Keratinocyte (primary cell): ENCODE measurements around the gene FIBP.

Experiments
- CTCF ChIP-seq, 3 experiments: IDR thresholded peaks in 1 of 3; conservative IDR thresholded peaks in 1 of 3; optimal IDR thresholded peaks in 1 of 3; 2 replicates in 2 of 3; 3 replicates in 1 of 3; pipeline versions ENCODE3 to v1.5.1; 2011; ENCODE audit warnings: low read length in 3 of 3, mild to moderate bottlenecking in 3 of 3, moderate library complexity in 2 of 3, control low read depth in 1 of 3, inconsistent platforms in 1 of 3; ENCODE audit not compliant: insufficient read depth in 2 of 3; ENCODE audit errors: extremely low read depth in 1 of 3
- EZH2 ChIP-seq: IDR thresholded peaks from one replicate; pipeline ENCODE4 v1.6.1; 2012; ENCODE audit warnings: inconsistent platforms, mild to moderate bottlenecking, low read length, moderate library complexity

- TF ChIP-seq CTCF (optimal IDR thresholded peaks at IDR 0.05 in 1 of 3, IDR thresholded peaks at IDR 0.05 in 1 of 3, conservative IDR thresholded peaks at IDR 0.05 in 1 of 3; ENCODE audit: extremely low read depth in 1 of 3, insufficient read depth in 2 of 3, low read length in 3 of 3), result no peak
- no peak for TF ChIP-seq EZH2
Observed at GRCh38 chr11:65867284-65868071, 20.8 kb downstream of the FIBP start.
